HepG2 (cell line): ENCODE data around the gene ESYT1. TPM values are rescaled to one million over a fixed set of nuclear protein-coding genes. Genes with fewer than 3 reads are reported as not detected.

ENCODE experiments used
- AKAP8 ChIP-seq: sonication (generic); formaldehyde crosslinking; IDR thresholded peaks from 2 replicates; pipeline ENCODE4 v1.5.1; 2020; ENCODE audit warnings: mild to moderate bottlenecking, missing genetic modification reagents
- CAMTA2 ChIP-seq: sonication (generic); formaldehyde crosslinking; IDR thresholded peaks from 2 replicates; pipeline ENCODE4 v1.4.0; 2020; ENCODE audit warnings: mild to moderate bottlenecking, missing genetic modification reagents, borderline replicate concordance
- CBX2 ChIP-seq, 2 experiments: fragments of 200-600 bp in 1 of 2; sonication (generic); formaldehyde crosslinking in 1 of 2; IDR thresholded peaks; 2 replicates each; pipeline versions ENCODE4 v1.7.0 to v1.8.1; 2018 to 2022; ENCODE audit warnings: low read depth in 2 of 2, low read length in 1 of 2, mild to moderate bottlenecking in 1 of 2, missing genetic modification reagents in 1 of 2
- E2F5 ChIP-seq: sonication (generic); formaldehyde crosslinking; conservative IDR thresholded peaks from 2 replicates; pipeline ENCODE4 v1.4.0; 2020; ENCODE audit warnings: missing genetic modification reagents
- FOSL1 ChIP-seq: sonication (generic); formaldehyde crosslinking; IDR thresholded peaks from 2 replicates; pipeline ENCODE4 v1.9.0; 2021; ENCODE audit warnings: missing genetic modification reagents, borderline replicate concordance
- FUBP1 ChIP-seq: sonication (generic); formaldehyde crosslinking; IDR thresholded peaks from 2 replicates; pipeline ENCODE4 v1.5.1; 2020; ENCODE audit warnings: missing genetic modification reagents, mild to moderate bottlenecking, borderline replicate concordance
- GTF3A ChIP-seq: sonication (generic); formaldehyde crosslinking; conservative IDR thresholded peaks from 2 replicates; pipeline ENCODE4 v1.4.0; 2020; ENCODE audit warnings: mild to moderate bottlenecking, missing genetic modification reagents
- MIXL1 ChIP-seq: IDR thresholded peaks from 2 replicates; pipeline ENCODE4 v1.6.1; 2016
- NKX3-1 ChIP-seq: sonication (generic); formaldehyde crosslinking; IDR thresholded peaks from 2 replicates; pipeline ENCODE4 v1.5.0; 2020; ENCODE audit warnings: missing genetic modification reagents
- NR2F2 ChIP-seq: IDR thresholded peaks from 2 replicates; pipeline ENCODE4 v1.6.1; 2012; ENCODE audit warnings: low read depth, inconsistent platforms, borderline replicate concordance
- RAD21 ChIP-seq: fragments of 450-650 bp; formaldehyde crosslinking; IDR thresholded peaks from 2 replicates; pipeline ENCODE4 v1.5.0; 2020; ENCODE audit warnings: mild to moderate bottlenecking
- REL ChIP-seq: sonication (generic); formaldehyde crosslinking; conservative IDR thresholded peaks from 2 replicates; pipeline ENCODE4 v1.8.0; 2022; ENCODE audit warnings: mild to moderate bottlenecking, missing genetic modification reagents, moderate library complexity
- RELA ChIP-seq: sonication (generic); formaldehyde crosslinking; IDR thresholded peaks from 2 replicates; pipeline ENCODE4 v1.4.0; 2020; ENCODE audit warnings: missing genetic modification reagents
- REXO4 ChIP-seq: sonication (generic); formaldehyde crosslinking; IDR thresholded peaks from 2 replicates; pipeline ENCODE4 v1.8.0; 2022; ENCODE audit warnings: missing genetic modification reagents, mild to moderate bottlenecking, borderline replicate concordance
- SNRNP70 ChIP-seq: fragments of 200-400 bp; formaldehyde crosslinking; IDR thresholded peaks from 2 replicates; pipeline ENCODE4 v1.6.1; 2017; ENCODE audit warnings: mild to moderate bottlenecking, low read depth, low read length, moderate library complexity
- SOX13 ChIP-seq, 3 experiments: fragments of 450-650 bp in 1 of 3; sonication (generic) in 1 of 3; formaldehyde crosslinking in 1 of 3; IDR thresholded peaks in 2 of 3; conservative IDR thresholded peaks in 1 of 3; 2 replicates each; pipeline versions ENCODE4 v1.5.0 to v1.6.1; 2016 to 2020; ENCODE audit warnings: antibody characterized with exemption in 1 of 3, mild to moderate bottlenecking in 1 of 3, missing compliant biosample characterization in 1 of 3, missing genetic modification reagents in 1 of 3, moderate library complexity in 1 of 3
- SOX5 ChIP-seq: IDR thresholded peaks from 2 replicates; pipeline ENCODE4 v1.6.1; 2016; ENCODE audit warnings: borderline replicate concordance
- TAF15 ChIP-seq: fragments of 200-400 bp; formaldehyde crosslinking; IDR thresholded peaks from one replicate; pipeline ENCODE4 v1.6.1; 2018; ENCODE audit warnings: mild to moderate bottlenecking, low read depth, low read length; ENCODE audit not compliant: poor library complexity, severe bottlenecking
- THAP8 ChIP-seq: sonication (generic); formaldehyde crosslinking; IDR thresholded peaks from 2 replicates; pipeline ENCODE4 v1.5.1; 2020; ENCODE audit warnings: missing genetic modification reagents, mild to moderate bottlenecking, borderline replicate concordance
- ZBTB7B ChIP-seq: sonication (generic); formaldehyde crosslinking; IDR thresholded peaks from 2 replicates; pipeline ENCODE4 v1.4.0; 2020; ENCODE audit warnings: missing genetic modification reagents
- ZFP36L1 ChIP-seq: sonication (generic); formaldehyde crosslinking; IDR thresholded peaks from 2 replicates; pipeline ENCODE4 v1.8.0; 2022; ENCODE audit warnings: mild to moderate bottlenecking, missing genetic modification reagents, moderate library complexity
- ZNF234 ChIP-seq: sonication (generic); formaldehyde crosslinking; conservative IDR thresholded peaks from 2 replicates; pipeline ENCODE4 v1.5.1; 2020; ENCODE audit warnings: mild to moderate bottlenecking, missing genetic modification reagents
- ZNF256 ChIP-seq: sonication (generic); formaldehyde crosslinking; conservative IDR thresholded peaks from 2 replicates; pipeline ENCODE4 v1.4.0; 2020; ENCODE audit warnings: missing genetic modification reagents
- ZNF672 ChIP-seq: sonication (generic); formaldehyde crosslinking; IDR thresholded peaks from 2 replicates; pipeline ENCODE4 v1.8.1; 2022; ENCODE audit warnings: missing genetic modification reagents
- ZNF773 ChIP-seq: sonication (generic); formaldehyde crosslinking; IDR thresholded peaks from 2 replicates; pipeline ENCODE4 v1.4.0; 2020; ENCODE audit warnings: missing genetic modification reagents, borderline replicate concordance
- polyA plus RNA-seq, 8 experiments: library from polyadenylated mRNA; depleted of rRNA in 3 of 8; stranded (reverse) in 7 of 8; unstranded in 1 of 8; fragments of >200 nt; fragmentation: Illumina TruSeq in 4 of 8; extraction: Trizol in 4 of 8; gene quantifications; 2 replicates each; pipeline versions ENCODE4 v1.2.1 to v1.2.3, GENCODE V29; 2011 to 2016; ENCODE audit warnings: low read depth in 4 of 8, missing spikeins in 1 of 8, mixed read lengths in 1 of 8; ENCODE audit not compliant: insufficient read depth in 1 of 8
- total RNA-seq, 5 experiments: library from RNA; depleted of rRNA; stranded (reverse); fragments of >200 nt; fragmentation: Illumina TruSeq; extraction: Trizol; gene quantifications; 2 replicates each; pipeline ENCODE4 v1.2.3, GENCODE V29; 2016; ENCODE audit warnings: low read depth in 1 of 5

Gene ESYT1
- total and polyA plus RNA-seq, 2 of the 13 experiments (the other 11 are each of a cell fraction or from before 2014, with no cell fraction given) = 66.9 to 71.0 TPM

- TF ChIP-seq ZNF234 (CRISPR knock-in tag) (no peak), CBX2 (IDR thresholded peaks at IDR 0.05; ENCODE audit: low read depth, low read length) (no peak), CBX2 (CRISPR knock-in tag; IDR thresholded peaks at IDR 0.05; ENCODE audit: low read depth) (no peak), TAF15 (no peak), RELA (CRISPR knock-in tag) (peak; percentile 44; the same call in 1 of the 2 replicates), ZBTB7B (peak; percentile 96), MIXL1 (CRISPR knock-in tag) (peak; percentile 94), SOX5 (CRISPR knock-in tag) (peak; percentile 96), SNRNP70 (no peak), REL (CRISPR knock-in tag) (peak; percentile 95), ZNF256 (CRISPR knock-in tag) (no peak), SOX13 (IDR thresholded peaks at IDR 0.05) (peak; percentile 93), SOX13 (CRISPR knock-in tag; conservative IDR thresholded peaks at IDR 0.05 in 1 of 2, IDR thresholded peaks at IDR 0.05 in 1 of 2) (peak in 1 of 2 experiments; percentile 96; a peak in 2 of 4 replicates), REXO4 (CRISPR knock-in tag) (no peak), E2F5 (CRISPR knock-in tag) (no peak), AKAP8 (CRISPR knock-in tag) (peak; percentile 90), NKX3-1 (CRISPR knock-in tag) (peak; percentile 86; the same call in 1 of the 2 replicates), FOSL1 (CRISPR knock-in tag) (no peak), ZNF672 (CRISPR knock-in tag) (peak; percentile 89; the same call in 1 of the 2 replicates), NR2F2 (peak; percentile 89), ZNF773 (CRISPR knock-in tag) (no peak), FUBP1 (CRISPR knock-in tag) (peak; percentile 78; the same call in 1 of the 2 replicates), THAP8 (CRISPR knock-in tag) (no peak), ZFP36L1 (CRISPR knock-in tag) (peak; percentile 67; the same call in 1 of the 2 replicates), RAD21 (CRISPR knock-in tag) (peak; percentile 15; the same call in 1 of the 2 replicates), GTF3A (peak; percentile 94), CAMTA2 (no peak)
These were observed 46.4 kb upstream of the ESYT1 start (continued) for GRCh38 chr12:56081393-56082347.
